Gastroesophageal sphincter (tissue), 3 donors: Measurements from ENCODE around the gene LAMA2.

Source experiments
- CTCF ChIP-seq, 4 experiments: fragments of 200-600 bp in 2 of 4; fragments of 450-650 bp in 2 of 4; sonication (generic) in 1 of 4; IDR thresholded peaks; one replicate each; pipeline ENCODE4 v1.5.1; 2017 to 2019; ENCODE audit warnings: antibody characterized with exemption in 4 of 4, mild to moderate bottlenecking in 2 of 4, moderate library complexity in 2 of 4
- POLR2A ChIP-seq, 2 donors: fragments of 450-650 bp; IDR thresholded peaks; one replicate each; pipeline ENCODE4 v1.6.1; 2017; ENCODE audit warnings: antibody characterized with exemption in 2 of 2, mild to moderate bottlenecking in 2 of 2, moderate library complexity in 1 of 2

- TF ChIP-seq CTCF (IDR thresholded peaks at IDR 0.05) (no peak), POLR2A (IDR thresholded peaks at IDR 0.05) (no peak)
Observed at GRCh38 chr6:129331450-129332138, 448.7 kb downstream of the LAMA2 start.
